B cell (primary cell): ENCODE data around the gene ARHGEF4. TPM values are rescaled to one million over a fixed set of nuclear protein-coding genes. Genes with fewer than 3 reads are reported as not detected.

Experiments used
- ATAC-seq: fragments of 200-7000 bp; cut with Tn5 transposase; one replicate; pipeline ENCODE4 v1.10.0; 2021; ENCODE audit warnings: low read depth, mild to moderate bottlenecking, moderate number of reproducible peaks, moderate library complexity
- CTCF ChIA-PET: fragments of 350-600 bp; sonication (Branson Sonifier 250); formaldehyde crosslinking; loops from one replicate; lab custom pipeline; 2021; ENCODE audit warnings: antibody characterized with exemption, inconsistent platforms; lab: Charles Lee
- POLR2A ChIA-PET: fragments of 350-600 bp; sonication (Branson Sonifier 250); formaldehyde crosslinking; loops from one replicate; lab custom pipeline; 2021; ENCODE audit warnings: antibody characterized with exemption; lab: Charles Lee
- DNase-seq: peaks from one replicate; pipeline ENCODE4 v3.0.0; 2013
- H2AFZ ChIP-seq: 2 replicates; pipeline ENCODE4 v1.6.1; 2012; ENCODE audit warnings: mild to moderate bottlenecking, low read depth, low read length; ENCODE audit not compliant: insufficient read depth, poor library complexity, severe bottlenecking
- H3K27ac ChIP-seq, 2 donors: 1 replicate in 1 of 2; 2 replicates in 1 of 2; pipeline ENCODE4 v1.5.1; 2012 to 2013; ENCODE audit warnings: low read length in 2 of 2, mild to moderate bottlenecking in 2 of 2, moderate library complexity in 1 of 2
- H3K27me3 ChIP-seq, 4 experiments: fragments of 200-600 bp in 1 of 4; sonication (generic) in 1 of 4; replicated peaks in 1 of 4; 1 replicate in 2 of 4; 2 replicates in 2 of 4; pipeline versions ENCODE4 v1.6.1 to v1.7.0; 2013 to 2016; ENCODE audit warnings: low read length in 3 of 4, mild to moderate bottlenecking in 2 of 4, mixed read lengths in 1 of 4, moderate library complexity in 1 of 4; ENCODE audit not compliant: insufficient read depth in 4 of 4, control insufficient read depth in 3 of 4; ENCODE audit errors: control extremely low read depth in 1 of 4
- H3K36me3 ChIP-seq, 2 experiments: replicated peaks in 1 of 2; 1 replicate in 1 of 2; 2 replicates in 1 of 2; pipeline versions ENCODE4 v1.6.1 to v1.7.1; 2013; ENCODE audit warnings: low read length in 1 of 2; ENCODE audit not compliant: insufficient read depth in 2 of 2, control insufficient read depth in 1 of 2; ENCODE audit errors: control extremely low read depth in 1 of 2, extremely low read depth in 1 of 2
- H3K4me1 ChIP-seq, 2 donors: fragments of 200-600 bp in 1 of 2; sonication (generic) in 1 of 2; 1 replicate in 1 of 2; 2 replicates in 1 of 2; pipeline versions ENCODE4 v1.5.1 to v1.6.1; 2013 to 2017; ENCODE audit warnings: low read length in 2 of 2; ENCODE audit not compliant: control insufficient read depth in 2 of 2, insufficient read depth in 2 of 2
- H3K4me2 ChIP-seq: replicated peaks from 2 replicates; pipeline ENCODE3; 2012; ENCODE audit warnings: mild to moderate bottlenecking, low read depth, low read length; ENCODE audit not compliant: poor library complexity, severe bottlenecking
- H3K4me3 ChIP-seq, 5 experiments: fragments of 200-600 bp in 1 of 5; sonication (generic) in 1 of 5; 1 replicate in 3 of 5; 2 replicates in 2 of 5; pipeline versions ENCODE4 v1.5.1 to v1.7.0; 2011 to 2016; ENCODE audit warnings: low read length in 4 of 5, mild to moderate bottlenecking in 4 of 5, low read depth in 2 of 5, control low read depth in 1 of 5, moderate library complexity in 1 of 5; ENCODE audit not compliant: insufficient read depth in 1 of 5; ENCODE audit errors: control extremely low read depth in 1 of 5, extremely low read depth in 1 of 5
- H3K79me2 ChIP-seq: fragments of 200-600 bp; sonication (generic); one replicate; pipeline ENCODE4 v1.6.0; 2016; ENCODE audit warnings: low read length; ENCODE audit not compliant: control insufficient read depth, insufficient read depth
- H3K9ac ChIP-seq: fragments of 200-600 bp; sonication (generic); 2 replicates; pipeline ENCODE4 v1.6.1; 2017; ENCODE audit warnings: mild to moderate bottlenecking, low read length, moderate library complexity
- H3K9me3 ChIP-seq, 3 donors: one replicate each; pipeline versions ENCODE4 v1.6.1 to v1.7.1; 2013; ENCODE audit warnings: low read length in 2 of 3; ENCODE audit not compliant: control insufficient read depth in 2 of 3, insufficient read depth in 1 of 3; ENCODE audit errors: control extremely low read depth in 1 of 3
- H4K20me1 ChIP-seq: 2 replicates; pipeline ENCODE4 v1.6.0; 2012; ENCODE audit warnings: mild to moderate bottlenecking, low read length; ENCODE audit not compliant: insufficient read depth, control insufficient read depth, poor library complexity, severe bottlenecking
- H3K27ac Mint-ChIP-seq: one replicate; pipeline ENCODE4 v1.8.0; 2021; ENCODE audit warnings: mixed read lengths
- H3K27me3 Mint-ChIP-seq: one replicate; pipeline ENCODE4 v1.8.0; 2021; ENCODE audit warnings: mixed read lengths
- H3K4me1 Mint-ChIP-seq: one replicate; pipeline ENCODE4 v1.8.0; 2021; ENCODE audit warnings: mixed read lengths
- H3K4me3 Mint-ChIP-seq: one replicate; pipeline ENCODE4 v1.8.0; 2021; ENCODE audit warnings: mixed read lengths
- H3K9me3 Mint-ChIP-seq: one replicate; pipeline ENCODE4 v1.8.0; 2022; ENCODE audit warnings: mixed read lengths; ENCODE audit not compliant: insufficient read depth
- EZH2 ChIP-seq: IDR thresholded peaks from 2 replicates; pipeline ENCODE4 v1.6.1; 2012; ENCODE audit warnings: borderline replicate concordance, low read depth, mild to moderate bottlenecking, moderate library complexity, low read length; ENCODE audit not compliant: insufficient read depth, poor library complexity, severe bottlenecking
- WGBS: methylation state at CpG from one replicate; pipeline ENCODE4 v1.1.5; 2013; ENCODE audit warnings: missing lambda C conversion rate; ENCODE audit not compliant: insufficient coverage; 5-methylcytosine and 5-hydroxymethylcytosine counted together
- intact Hi-C: fragments of 100-400 bp; cut with micrococcal nuclease; formaldehyde crosslinking; loops from one replicate; pipeline ENCODE4 v1.10.0; 2022
- polyA plus RNA-seq: library from polyadenylated mRNA; depleted of rRNA; stranded (reverse); fragments of >200 nt; gene quantifications from 2 replicates; pipeline ENCODE4 v1.2.3, GENCODE V29; 2012
- total RNA-seq, 2 donors: library from RNA; stranded (reverse); fragments of 120-200 nt in 1 of 2; gene quantifications; 1 replicate in 1 of 2; 2 replicates in 1 of 2; pipeline versions ENCODE4 v1.2.3 to v1.2.4, GENCODE V29; 2013 to 2022
- TF ChIP-seq, protein P1 (sequence below): fragments of 200-600 bp; IDR thresholded peaks from one replicate; pipeline ENCODE4 v1.8.0; 2022; ENCODE audit warnings: antibody characterized with exemption, mild to moderate bottlenecking

Gene ARHGEF4
- total and polyA plus RNA-seq, 2 donors (not counting 1 experiment from before 2014, with no cell fraction given) = 2.1 TPM; not detected in 1

DNA sequence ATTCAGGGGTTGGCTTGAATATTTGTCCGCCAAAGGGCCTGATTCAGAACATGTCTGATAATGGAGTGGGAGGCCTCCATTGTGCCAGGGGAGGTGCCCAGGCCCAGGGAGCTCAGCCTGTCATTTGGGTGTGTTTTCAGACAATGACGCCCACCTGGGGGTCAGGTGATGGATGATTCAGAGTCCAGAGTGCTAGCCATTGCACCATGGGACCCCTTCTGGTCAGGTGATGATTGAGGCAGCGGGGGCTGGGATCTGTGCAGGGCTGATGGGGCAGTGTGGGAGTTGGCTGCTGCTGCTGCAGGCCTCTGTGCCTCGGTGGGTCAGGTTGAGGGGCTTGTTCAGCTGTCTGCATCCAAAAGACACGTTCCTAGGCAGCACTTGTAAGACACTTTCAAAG is 8.3 kb upstream of the ARHGEF4 start:
- no peak overlapping the region for H3K4me3 Mint-ChIP-seq
- DNase-seq (no peak), ATAC-seq (no peak)
- Histone ChIP-seq H4K20me1 (no peaks in the 10 kb centered on the region), H3K4me1 (peaks cover 0 to 17% of the 10 kb centered on the region in 2 donors), H3K4me3 (no peak overlapping the region), H3K27ac (no peak overlapping the region), H3K4me2 (no peak overlapping the region), H3K27me3 (peaks cover 0 to 3% (median 0%) of the 10 kb centered on the region in 4 experiments), H3K79me2 (no peaks in the 10 kb centered on the region), H3K9me3 (no peaks in the 10 kb centered on the region), H3K9ac (no peak overlapping the region), H3K36me3 (no peaks in the 10 kb centered on the region), H2AFZ (no peak overlapping the region)
- H3K9me3 Mint-ChIP-seq = no peaks in the 10 kb centered on the region
- 84% methylated on average over 5 of the region's 5 CpGs for WGBS
- peaks cover 16% of the 10 kb centered on the region for H3K4me1 Mint-ChIP-seq
- POLR2A ChIA-PET = no interaction called here
- intact Hi-C loops = no loop called here
- no peak overlapping the region for H3K27ac Mint-ChIP-seq
- peaks cover 4% of the 10 kb centered on the region for H3K27me3 Mint-ChIP-seq
- TF ChIP-seq, protein P1, sequence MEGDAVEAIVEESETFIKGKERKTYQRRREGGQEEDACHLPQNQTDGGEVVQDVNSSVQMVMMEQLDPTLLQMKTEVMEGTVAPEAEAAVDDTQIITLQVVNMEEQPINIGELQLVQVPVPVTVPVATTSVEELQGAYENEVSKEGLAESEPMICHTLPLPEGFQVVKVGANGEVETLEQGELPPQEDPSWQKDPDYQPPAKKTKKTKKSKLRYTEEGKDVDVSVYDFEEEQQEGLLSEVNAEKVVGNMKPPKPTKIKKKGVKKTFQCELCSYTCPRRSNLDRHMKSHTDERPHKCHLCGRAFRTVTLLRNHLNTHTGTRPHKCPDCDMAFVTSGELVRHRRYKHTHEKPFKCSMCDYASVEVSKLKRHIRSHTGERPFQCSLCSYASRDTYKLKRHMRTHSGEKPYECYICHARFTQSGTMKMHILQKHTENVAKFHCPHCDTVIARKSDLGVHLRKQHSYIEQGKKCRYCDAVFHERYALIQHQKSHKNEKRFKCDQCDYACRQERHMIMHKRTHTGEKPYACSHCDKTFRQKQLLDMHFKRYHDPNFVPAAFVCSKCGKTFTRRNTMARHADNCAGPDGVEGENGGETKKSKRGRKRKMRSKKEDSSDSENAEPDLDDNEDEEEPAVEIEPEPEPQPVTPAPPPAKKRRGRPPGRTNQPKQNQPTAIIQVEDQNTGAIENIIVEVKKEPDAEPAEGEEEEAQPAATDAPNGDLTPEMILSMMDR = no peak
- no peak for TF ChIP-seq EZH2
- CTCF ChIA-PET = interaction anchor here (1.5 kb wide), 1 partner anchor 31 kb away, joined by 4 read pairs; no protein-coding TSS in a partner anchor

DNA sequence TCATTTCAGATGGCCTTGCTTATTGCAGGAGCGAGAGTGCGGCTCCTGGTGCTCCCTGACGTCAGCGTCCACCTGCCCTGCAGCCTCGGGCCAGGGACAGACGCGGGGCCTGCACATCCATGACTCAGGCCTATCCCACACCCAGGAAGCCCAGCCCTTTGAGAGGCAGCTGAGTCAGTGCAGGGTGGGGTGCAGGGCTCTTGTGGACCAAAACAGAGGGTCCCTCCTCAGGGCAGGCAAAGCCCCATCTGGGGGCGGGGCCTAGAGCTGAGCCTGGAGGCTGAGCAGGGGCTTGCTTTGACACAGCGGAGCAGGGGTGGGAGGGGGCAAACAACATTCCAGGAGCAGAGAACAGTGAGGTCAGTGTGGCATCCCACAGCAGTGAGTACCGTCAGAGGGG is 7.7 kb upstream of the ARHGEF4 start:
- Histone ChIP-seq H3K9ac (no peak overlapping the region), H3K36me3 (no peaks in the 10 kb centered on the region), H3K4me2 (no peak overlapping the region), H2AFZ (no peak overlapping the region), H3K27me3 (peaks cover 0 to 3% (median 0%) of the 10 kb centered on the region in 4 experiments), H3K27ac (no peak overlapping the region), H4K20me1 (no peaks in the 10 kb centered on the region), H3K79me2 (no peaks in the 10 kb centered on the region), H3K4me1 (peaks cover 0 to 12% of the 10 kb centered on the region in 2 donors), H3K4me3 (no peak overlapping the region), H3K9me3 (no peaks in the 10 kb centered on the region)
- TF ChIP-seq EZH2 = no peak
- TF ChIP-seq, protein P1 = no peak
- WGBS = 99% methylated on average over 5 of the region's 10 CpGs
- CTCF ChIA-PET = interaction anchor here (1.5 kb wide), 1 partner anchor 32 kb away, joined by 4 read pairs; no protein-coding TSS in a partner anchor
- intact Hi-C loops = no loop called here
- DNase-seq = no peak
- H3K4me3 Mint-ChIP-seq = no peak overlapping the region
- ATAC-seq = no peak
- no peak overlapping the region for H3K27ac Mint-ChIP-seq
- POLR2A ChIA-PET = no interaction called here
- H3K4me1 Mint-ChIP-seq = peaks cover 10% of the 10 kb centered on the region
- peaks cover 4% of the 10 kb centered on the region for H3K27me3 Mint-ChIP-seq
- H3K9me3 Mint-ChIP-seq = no peaks in the 10 kb centered on the region
